ENCODE data around the gene CPPED1.

- TF ChIP-seq YY1 (IDR thresholded peaks at IDR 0.05; ENCODE audit: insufficient read depth, insufficient read length) (no peak), ZNF274 (IDR thresholded peaks at IDR 0.05; ENCODE audit: low read depth, low read length) (no peak)
Measured at GRCh38 chr16:12699161-12699560, 104.5 kb downstream of the CPPED1 start.
